HPDE6-E6E7 (cell line): ENCODE results near the gene PFDN5.
"Not testable (repeated sequence)": the region's sequence is repeated elsewhere in the genome, so short reads cannot be mapped to it uniquely, and the experiment has no call there.

ENCODE experiments used
- DNase-seq: peaks from one replicate; pipeline ENCODE4 v3.0.0; 2011; ENCODE audit warnings: missing footprints; ENCODE audit errors: extremely low spot score

Gene PFDN5

DNA sequence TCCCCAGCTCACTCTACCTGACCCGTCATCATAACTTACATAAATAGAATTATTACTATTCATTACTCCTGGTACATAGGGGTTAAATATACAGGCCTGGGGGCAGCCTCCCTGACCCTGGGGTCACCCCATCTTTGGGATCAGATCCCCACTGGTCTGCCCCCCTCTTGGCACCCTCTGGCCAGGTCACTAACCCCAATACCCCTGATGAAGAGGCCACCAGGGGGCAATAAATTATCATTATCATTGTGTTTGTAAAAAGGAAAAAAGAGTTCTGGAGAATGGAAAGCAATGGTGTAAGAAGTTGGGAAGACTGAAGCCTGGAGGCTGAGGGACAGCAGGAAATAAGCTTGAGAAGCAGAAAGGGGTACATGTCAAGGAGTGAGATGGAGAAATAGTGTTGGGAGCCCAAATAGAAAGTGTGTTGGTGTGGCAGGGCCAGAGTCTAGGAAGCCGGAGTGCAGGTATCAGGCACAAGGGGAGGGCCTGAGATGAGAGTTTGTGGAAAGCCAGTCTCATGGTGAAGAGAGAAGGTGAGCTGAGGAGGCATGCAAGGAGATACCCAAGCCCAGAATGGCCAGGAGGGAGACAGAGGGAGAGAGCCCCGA is 32.2 kb downstream of the PFDN5 start:
- DNase-seq, result no peak

DNA sequence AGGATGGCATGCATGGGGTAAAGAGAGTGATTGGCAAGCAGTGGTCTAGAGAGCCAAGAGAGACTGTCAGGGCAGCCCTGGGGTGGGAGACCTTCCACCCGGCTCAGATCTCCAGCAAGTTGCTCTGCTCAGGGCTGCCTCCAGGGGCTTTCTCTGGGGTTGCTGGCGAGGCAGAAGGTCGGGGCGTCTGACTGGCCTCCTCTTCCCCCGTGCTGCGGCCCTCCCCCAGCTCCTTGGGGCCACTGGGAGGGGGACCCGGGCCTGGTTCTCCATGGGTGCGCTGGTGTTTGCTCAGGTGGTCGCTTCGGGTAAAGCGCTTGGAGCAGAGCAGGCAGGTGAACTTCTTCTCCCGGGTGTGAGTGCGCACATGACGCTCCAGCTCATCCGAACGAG is 32.7 kb downstream of the PFDN5 start:
- no peak for DNase-seq

DNA sequence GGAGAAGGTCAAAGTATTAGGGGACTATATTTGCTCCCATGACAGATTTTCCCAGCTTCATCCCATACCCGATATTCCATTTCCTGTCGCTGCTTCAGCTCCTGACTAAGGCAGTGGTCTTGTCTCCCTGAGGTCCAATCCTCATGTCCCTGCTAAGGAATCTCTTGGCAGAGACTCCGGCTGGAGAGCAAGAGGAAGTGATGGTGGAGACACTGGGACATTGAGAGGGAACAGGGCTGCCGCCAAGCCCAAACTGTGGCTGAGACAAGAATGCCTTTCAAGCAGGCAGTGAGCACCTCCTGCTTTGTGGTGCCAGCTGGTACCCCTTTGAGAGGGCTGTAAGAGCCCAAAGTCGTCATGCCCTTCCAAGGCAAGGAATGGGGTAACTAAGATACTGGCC is 35.3 kb downstream of the PFDN5 start:
- no peak for DNase-seq

DNA sequence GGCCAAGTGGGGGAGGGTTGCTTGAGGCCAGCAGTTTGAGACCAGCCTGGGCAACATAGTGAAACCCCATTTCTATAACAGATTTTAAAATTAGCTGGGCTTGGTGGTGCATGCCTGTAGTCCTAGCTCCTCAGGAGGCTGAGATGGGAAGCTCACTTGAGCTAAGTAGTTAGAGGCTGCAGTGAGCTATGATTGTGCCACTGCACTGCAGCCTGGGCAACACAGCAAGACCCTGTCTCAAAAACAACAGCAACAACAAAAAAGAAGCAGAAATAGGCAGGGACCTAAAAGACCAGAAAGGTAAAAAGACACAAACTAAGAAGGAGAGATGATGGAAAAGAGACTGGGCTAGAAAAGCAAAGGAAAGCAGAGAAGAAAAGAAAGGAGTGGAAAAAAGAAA is 37.0 kb downstream of the PFDN5 start:
- DNase-seq, result not testable (repeated sequence)

DNA sequence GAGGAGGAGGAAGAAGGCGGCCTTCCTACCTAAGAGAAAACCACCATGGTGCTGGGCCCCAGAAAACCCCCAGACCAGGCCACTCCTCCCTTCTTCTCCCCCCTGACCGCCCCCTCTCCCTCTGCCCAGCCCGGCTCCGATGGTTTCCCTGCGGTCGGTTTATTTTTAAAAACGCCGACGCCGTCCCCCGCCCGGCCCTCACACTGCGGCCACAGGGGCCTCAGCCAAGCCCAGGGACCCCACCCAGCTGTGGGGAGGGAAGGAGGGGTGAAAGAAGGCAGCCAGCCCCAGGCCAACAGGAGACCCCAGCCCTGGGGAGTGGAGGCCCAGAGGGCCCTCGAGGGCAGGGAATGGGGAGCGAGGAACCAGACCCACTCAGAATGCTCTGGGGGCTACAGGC is 37.4 kb downstream of the PFDN5 start:
- no peak for DNase-seq

DNA sequence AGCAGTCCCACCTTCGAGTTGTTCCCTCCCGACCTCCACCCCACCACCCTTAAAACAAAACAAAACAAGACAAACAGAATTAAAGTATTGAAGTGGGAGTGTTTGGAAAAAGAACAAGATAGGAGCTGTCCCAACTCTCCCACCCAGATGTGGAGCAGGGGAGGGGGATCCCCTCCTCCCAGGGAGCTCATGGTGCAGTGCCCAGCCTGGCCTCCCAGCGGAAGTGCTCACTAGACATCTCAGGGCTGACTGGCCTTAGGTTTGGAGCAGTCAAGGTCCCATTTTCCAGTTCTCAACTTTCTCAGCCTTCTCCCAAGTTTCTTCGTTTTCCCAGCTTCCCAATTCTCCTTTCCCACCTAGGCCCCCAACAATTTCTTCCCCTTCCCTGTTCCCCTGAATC is 37.9 kb downstream of the PFDN5 start:
- DNase-seq, result no peak

DNA sequence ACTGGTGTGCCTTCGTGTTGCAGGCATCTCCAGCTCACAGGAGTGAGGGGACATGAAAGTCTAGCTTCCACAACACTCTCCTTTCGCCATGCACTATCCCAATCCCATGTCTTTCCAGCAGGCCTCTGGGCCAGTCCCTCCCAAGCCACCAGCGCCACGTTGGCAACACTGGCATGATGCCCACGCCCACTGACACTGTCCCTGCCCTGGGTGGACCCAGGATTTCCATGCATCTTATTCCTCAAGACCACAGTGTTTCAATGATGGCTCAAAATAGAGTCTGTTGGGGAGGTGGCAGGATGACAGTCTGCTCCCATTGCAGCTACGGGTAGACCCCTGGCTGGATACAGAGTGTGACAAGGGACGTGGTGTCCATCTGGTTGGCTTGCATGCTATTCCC is 38.5 kb downstream of the PFDN5 start:
- no peak for DNase-seq

DNA sequence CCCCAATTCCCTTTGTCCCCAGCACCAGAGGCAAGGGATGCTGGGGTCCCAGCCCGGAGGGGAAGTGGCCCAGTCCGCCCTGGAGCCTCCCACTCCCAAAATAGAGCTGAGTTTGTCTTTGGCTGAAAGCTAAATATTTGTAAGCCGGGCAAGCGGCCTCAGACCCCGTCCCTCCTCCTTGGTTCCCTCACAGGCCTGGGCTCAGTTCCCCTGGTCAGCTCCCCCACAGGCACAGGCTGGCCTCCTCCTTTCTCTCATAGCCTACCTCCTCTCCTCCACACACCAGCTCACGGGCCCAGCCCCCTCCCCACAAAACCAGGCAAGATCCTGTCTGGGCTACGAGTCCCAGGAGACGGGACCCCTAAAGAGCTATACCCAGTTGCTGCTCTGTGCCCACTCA is 39.5 kb downstream of the PFDN5 start:
- DNase-seq, result no peak

DNA sequence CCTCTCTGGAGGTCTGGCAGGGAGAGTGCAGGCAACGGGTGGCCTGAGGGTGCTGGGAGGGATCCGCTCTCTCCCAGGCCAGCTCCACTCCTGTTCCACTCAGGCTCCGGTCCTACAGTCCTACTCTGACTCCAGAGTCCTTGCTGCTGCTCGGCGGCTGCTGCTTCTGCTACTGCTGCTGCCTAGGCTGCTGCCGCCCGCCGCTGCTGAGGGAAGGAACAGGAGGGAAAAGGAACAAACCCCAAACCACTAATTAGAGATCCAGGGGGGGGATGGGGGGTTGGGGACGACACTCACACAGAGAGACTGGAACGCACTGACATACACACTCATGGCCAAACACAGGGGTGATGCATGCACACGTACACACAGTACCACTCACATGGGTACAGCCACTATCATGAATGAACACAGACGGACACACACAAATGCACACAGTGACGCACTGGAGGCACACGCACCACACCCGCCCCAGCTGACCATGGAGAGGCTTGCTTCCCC is 40.9 kb downstream of the PFDN5 start, which contains the start of gene SP7:
Gene SP7 (minus strand): TSS at position 174 of the 501 bp plus-strand sequence. CDS start 708 bp downstream, outside the sequence.
- DNase-seq, result no peak

DNA sequence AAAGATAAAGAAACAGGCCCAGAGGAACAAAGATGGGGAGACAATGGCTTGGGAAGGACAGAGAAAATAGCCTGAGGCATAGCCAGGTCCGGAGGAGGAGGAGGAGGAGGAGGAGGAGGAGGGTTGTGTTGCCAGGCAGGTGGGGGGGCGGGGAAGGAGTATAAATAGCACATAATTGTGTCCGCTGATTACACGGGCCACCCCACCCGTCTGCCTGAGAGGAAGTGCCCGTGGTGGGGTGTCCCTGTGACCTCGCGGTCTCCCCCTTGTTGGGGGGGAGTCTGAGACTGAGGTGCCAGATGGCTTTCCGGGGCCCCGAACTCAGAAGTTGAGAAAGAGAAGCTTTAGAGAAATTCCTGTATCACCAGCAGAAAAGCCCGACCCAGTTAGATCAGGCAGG is 42.7 kb downstream of the PFDN5 start:
- DNase-seq, result no peak

DNA sequence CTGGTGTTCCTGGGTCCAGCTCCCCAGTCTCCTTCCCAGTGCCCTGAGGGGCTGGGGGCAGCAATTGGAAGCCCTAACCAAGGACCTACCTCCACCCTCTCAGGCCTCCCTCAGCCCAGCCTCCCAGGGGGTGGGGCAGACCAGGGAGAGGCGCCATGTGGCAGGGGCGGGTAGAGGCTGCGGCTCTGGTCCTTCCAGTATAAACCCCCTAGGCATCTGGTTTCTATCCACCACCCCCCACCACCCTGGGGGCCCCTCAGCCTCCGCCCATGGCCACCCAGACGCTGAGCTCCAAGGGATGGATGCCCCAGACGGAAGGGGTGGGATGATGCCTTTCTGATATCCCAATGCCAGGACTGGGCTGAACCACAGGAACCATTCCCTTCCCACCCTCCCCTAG is 43.6 kb downstream of the PFDN5 start:
- DNase-seq, result no peak

DNA sequence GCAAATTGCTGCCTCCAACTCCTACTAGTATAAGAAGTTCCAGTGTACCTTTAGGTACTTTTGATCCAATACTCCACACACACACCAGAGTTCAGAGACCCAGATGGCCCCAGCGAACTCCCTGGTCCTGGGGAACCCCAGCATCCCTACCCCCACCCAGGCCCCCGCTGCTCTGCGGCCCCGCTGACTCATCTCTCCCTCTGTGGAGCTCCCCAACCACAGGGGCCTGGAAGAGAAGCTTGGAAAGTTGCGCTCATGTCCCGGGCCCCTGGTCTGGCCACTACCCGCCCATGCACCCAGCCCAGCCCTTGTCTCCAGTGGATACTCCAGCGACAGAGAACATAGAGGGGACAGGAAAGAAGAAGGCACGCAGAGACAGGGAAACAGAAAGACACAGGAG is 45.1 kb downstream of the PFDN5 start:
- DNase-seq, result no peak

DNA sequence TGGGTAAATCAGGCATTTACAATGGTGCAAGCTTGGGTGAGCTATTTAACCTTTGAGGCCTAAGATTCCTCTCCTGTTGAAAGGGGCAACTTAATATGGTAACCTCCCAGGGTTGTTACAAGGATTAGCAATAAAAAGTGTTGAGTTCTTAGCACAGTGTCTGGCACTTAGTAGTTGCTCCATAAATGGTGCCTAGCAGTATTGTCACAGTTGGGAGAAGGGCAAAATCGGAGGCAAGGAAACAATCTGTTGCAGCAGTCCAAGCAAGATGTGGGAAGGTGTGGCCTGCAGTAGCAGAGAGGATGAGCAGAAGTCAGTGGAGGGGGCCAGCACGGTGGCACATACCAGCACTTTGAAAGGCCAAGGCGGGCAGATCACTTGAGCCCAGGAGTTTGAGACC is 48.1 kb downstream of the PFDN5 start:
- no peak for DNase-seq

DNA sequence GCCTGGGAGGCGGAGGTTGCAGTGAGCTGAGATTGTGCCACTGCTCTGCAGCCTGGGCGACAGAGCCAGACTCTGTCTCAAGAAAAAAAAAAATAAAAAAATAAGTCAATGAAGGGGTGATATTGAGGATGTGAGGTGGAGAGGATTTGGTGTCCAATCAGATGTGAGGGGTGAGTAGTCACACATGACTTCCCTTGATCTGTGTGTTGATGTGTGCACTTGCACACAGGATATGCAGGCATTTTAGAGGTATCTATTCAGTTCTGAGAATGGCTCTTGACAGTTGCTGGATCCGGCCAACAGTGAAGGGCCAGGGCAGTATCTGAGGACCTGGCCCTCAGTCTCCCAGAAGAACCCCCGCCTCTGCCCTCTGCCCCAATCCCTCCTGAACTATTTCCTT is 48.6 kb downstream of the PFDN5 start:
- no peak for DNase-seq

DNA sequence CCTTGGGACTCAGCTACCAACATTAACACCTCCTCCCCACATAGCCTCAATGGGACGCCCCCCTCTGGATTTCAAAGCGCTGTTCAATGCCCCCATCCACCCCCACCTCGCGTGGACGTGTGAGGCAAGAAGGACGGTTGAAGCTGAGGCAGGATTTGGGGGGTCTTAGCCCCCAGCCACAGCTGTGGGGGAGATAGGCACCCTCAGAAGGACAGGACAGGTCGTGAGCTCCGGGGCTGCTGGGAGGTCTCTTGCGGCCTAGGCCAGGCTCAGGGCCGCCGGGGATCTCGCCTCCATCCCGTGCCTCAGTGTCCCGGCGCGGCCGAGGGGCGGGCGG is 49.1 kb downstream of the PFDN5 start:
- no peak for DNase-seq

DNA sequence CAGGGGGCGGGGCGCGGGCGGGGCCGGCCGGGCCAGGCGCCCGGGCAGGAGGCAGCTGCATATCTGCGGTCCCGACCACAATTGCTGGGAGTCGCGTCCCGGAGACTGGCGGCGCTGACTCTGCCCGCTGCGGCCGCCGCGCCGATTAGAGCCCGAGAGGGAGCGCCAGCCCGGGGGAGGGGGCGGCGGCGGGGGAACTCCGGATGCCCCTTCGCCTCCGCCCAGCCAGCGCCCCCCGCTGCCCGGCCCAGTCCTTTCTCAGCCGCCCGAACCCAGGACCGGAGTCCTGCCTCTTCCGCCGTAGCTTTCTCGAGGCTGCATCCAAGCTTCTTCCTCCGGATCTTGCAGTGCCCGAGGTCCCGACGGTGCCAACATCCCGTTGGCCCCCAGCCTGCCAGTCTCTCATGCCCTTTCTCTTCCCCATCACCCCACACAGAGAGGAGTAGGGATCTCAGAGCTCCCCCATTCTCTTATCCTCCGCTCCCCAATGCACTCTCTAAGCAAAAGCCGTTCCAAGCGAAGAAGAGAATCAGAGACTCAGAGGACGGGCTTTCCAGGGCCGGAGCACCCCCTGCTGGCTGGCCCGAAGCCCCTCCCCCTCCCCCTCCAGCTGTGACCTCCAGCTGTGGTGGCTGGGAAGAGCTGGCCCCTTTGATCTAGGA is 49.6 kb downstream of the PFDN5 start:
- no peak for DNase-seq

DNA sequence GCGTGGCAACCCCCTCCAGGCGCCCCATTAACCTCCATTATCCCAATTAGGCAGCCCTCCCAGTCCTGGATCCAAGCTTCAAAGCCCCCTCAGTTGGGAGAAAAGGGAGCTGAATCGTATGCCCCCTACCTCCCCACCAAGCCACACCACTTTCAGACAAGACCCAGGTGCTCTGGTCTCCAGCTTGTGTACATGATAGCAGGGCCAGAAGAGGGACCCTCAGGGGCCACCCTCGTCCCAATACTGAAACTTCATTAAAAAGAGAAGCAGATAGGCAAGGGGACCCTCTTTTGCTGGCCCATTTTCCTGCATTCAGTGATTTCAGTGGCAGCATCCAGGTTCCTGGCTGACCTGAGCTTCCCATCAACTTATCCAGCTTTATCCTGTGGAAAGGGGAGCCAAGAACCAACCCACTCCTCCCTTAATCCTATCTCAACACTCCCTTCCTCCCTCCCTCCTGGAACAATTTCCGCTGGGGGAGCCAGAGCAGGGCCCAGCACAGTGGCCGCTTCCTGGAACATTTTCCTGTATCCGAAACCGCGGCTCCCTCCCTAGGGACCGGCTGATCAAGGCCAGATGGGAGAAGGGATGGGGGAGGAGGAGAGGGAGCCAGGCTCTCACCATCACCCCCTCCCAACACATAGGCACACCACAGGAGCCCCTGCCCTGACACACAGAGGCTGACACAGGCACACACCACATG is 50.3 kb downstream of the PFDN5 start:
- DNase-seq, result no peak

DNA sequence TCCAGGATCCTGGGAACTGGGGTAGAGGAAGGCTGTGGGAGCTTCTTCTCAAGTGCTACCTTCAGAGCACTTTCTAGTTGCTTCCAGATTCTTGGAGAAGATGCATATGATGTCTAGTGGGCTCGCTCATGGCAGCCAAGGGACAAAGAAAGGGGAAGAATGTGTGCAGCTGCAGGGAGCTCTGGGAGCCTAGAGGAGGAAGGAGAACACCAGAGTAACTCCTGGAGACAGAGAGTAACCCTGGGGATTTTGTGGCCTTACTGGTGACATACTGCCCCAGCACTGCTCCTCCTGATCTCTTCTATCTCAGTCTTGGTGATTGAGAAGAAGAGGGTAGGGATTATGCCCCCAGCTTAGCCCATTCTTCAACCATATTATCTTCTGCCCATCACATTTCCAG is 51.1 kb downstream of the PFDN5 start:
- DNase-seq, result no peak

DNA sequence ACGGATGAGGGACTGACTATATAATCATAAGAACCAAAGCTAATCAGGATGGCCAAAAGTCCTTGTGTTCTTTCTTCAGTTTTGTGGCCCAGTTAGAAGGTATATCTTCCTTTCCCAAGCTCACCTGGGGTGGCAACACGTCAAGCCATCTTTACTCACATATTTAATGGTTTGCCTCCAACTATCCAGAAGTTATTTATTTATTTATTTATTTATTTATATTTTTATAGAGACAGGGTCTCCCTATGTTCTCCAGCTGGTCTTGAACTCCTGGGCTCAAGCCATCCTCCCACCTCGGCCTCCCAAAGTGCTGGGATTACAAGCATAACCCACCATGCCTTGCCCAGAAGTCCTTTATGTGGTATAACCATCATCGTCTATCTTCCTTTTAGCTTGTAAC is 52.6 kb downstream of the PFDN5 start:
- DNase-seq, result no peak
